B cell (primary cell): ENCODE results near the gene STAMBPL1. TPM values are rescaled to one million over a fixed set of nuclear protein-coding genes. Genes with fewer than 3 reads are reported as not detected.

ENCODE experiments used
- ATAC-seq: fragments of 200-7000 bp; cut with Tn5 transposase; one replicate; pipeline ENCODE4 v1.10.0; 2021; ENCODE audit warnings: low read depth, mild to moderate bottlenecking, moderate number of reproducible peaks, moderate library complexity
- CTCF ChIA-PET: fragments of 350-600 bp; sonication (Branson Sonifier 250); formaldehyde crosslinking; loops from one replicate; lab custom pipeline; 2021; ENCODE audit warnings: antibody characterized with exemption, inconsistent platforms; lab: Charles Lee
- POLR2A ChIA-PET: fragments of 350-600 bp; sonication (Branson Sonifier 250); formaldehyde crosslinking; loops from one replicate; lab custom pipeline; 2021; ENCODE audit warnings: antibody characterized with exemption; lab: Charles Lee
- DNase-seq: peaks from one replicate; pipeline ENCODE4 v3.0.0; 2013
- H2AFZ ChIP-seq: 2 replicates; pipeline ENCODE4 v1.6.1; 2012; ENCODE audit warnings: mild to moderate bottlenecking, low read depth, low read length; ENCODE audit not compliant: insufficient read depth, poor library complexity, severe bottlenecking
- H3K27ac ChIP-seq, 2 donors: 1 replicate in 1 of 2; 2 replicates in 1 of 2; pipeline ENCODE4 v1.5.1; 2012 to 2013; ENCODE audit warnings: low read length in 2 of 2, mild to moderate bottlenecking in 2 of 2, moderate library complexity in 1 of 2
- H3K27me3 ChIP-seq, 4 experiments: fragments of 200-600 bp in 1 of 4; sonication (generic) in 1 of 4; replicated peaks in 1 of 4; 1 replicate in 2 of 4; 2 replicates in 2 of 4; pipeline versions ENCODE4 v1.6.1 to v1.7.0; 2013 to 2016; ENCODE audit warnings: low read length in 3 of 4, mild to moderate bottlenecking in 2 of 4, mixed read lengths in 1 of 4, moderate library complexity in 1 of 4; ENCODE audit not compliant: insufficient read depth in 4 of 4, control insufficient read depth in 3 of 4; ENCODE audit errors: control extremely low read depth in 1 of 4
- H3K36me3 ChIP-seq, 2 experiments: replicated peaks in 1 of 2; 1 replicate in 1 of 2; 2 replicates in 1 of 2; pipeline versions ENCODE4 v1.6.1 to v1.7.1; 2013; ENCODE audit warnings: low read length in 1 of 2; ENCODE audit not compliant: insufficient read depth in 2 of 2, control insufficient read depth in 1 of 2; ENCODE audit errors: control extremely low read depth in 1 of 2, extremely low read depth in 1 of 2
- H3K4me1 ChIP-seq, 2 donors: fragments of 200-600 bp in 1 of 2; sonication (generic) in 1 of 2; 1 replicate in 1 of 2; 2 replicates in 1 of 2; pipeline versions ENCODE4 v1.5.1 to v1.6.1; 2013 to 2017; ENCODE audit warnings: low read length in 2 of 2; ENCODE audit not compliant: control insufficient read depth in 2 of 2, insufficient read depth in 2 of 2
- H3K4me2 ChIP-seq: replicated peaks from 2 replicates; pipeline ENCODE3; 2012; ENCODE audit warnings: mild to moderate bottlenecking, low read depth, low read length; ENCODE audit not compliant: poor library complexity, severe bottlenecking
- H3K4me3 ChIP-seq, 5 experiments: fragments of 200-600 bp in 1 of 5; sonication (generic) in 1 of 5; 1 replicate in 3 of 5; 2 replicates in 2 of 5; pipeline versions ENCODE4 v1.5.1 to v1.7.0; 2011 to 2016; ENCODE audit warnings: low read length in 4 of 5, mild to moderate bottlenecking in 4 of 5, low read depth in 2 of 5, control low read depth in 1 of 5, moderate library complexity in 1 of 5; ENCODE audit not compliant: insufficient read depth in 1 of 5; ENCODE audit errors: control extremely low read depth in 1 of 5, extremely low read depth in 1 of 5
- H3K79me2 ChIP-seq: fragments of 200-600 bp; sonication (generic); one replicate; pipeline ENCODE4 v1.6.0; 2016; ENCODE audit warnings: low read length; ENCODE audit not compliant: control insufficient read depth, insufficient read depth
- H3K9ac ChIP-seq: fragments of 200-600 bp; sonication (generic); 2 replicates; pipeline ENCODE4 v1.6.1; 2017; ENCODE audit warnings: mild to moderate bottlenecking, low read length, moderate library complexity
- H3K9me3 ChIP-seq, 3 donors: one replicate each; pipeline versions ENCODE4 v1.6.1 to v1.7.1; 2013; ENCODE audit warnings: low read length in 2 of 3; ENCODE audit not compliant: control insufficient read depth in 2 of 3, insufficient read depth in 1 of 3; ENCODE audit errors: control extremely low read depth in 1 of 3
- H4K20me1 ChIP-seq: 2 replicates; pipeline ENCODE4 v1.6.0; 2012; ENCODE audit warnings: mild to moderate bottlenecking, low read length; ENCODE audit not compliant: insufficient read depth, control insufficient read depth, poor library complexity, severe bottlenecking
- H3K27ac Mint-ChIP-seq: one replicate; pipeline ENCODE4 v1.8.0; 2021; ENCODE audit warnings: mixed read lengths
- H3K27me3 Mint-ChIP-seq: one replicate; pipeline ENCODE4 v1.8.0; 2021; ENCODE audit warnings: mixed read lengths
- H3K4me1 Mint-ChIP-seq: one replicate; pipeline ENCODE4 v1.8.0; 2021; ENCODE audit warnings: mixed read lengths
- H3K4me3 Mint-ChIP-seq: one replicate; pipeline ENCODE4 v1.8.0; 2021; ENCODE audit warnings: mixed read lengths
- H3K9me3 Mint-ChIP-seq: one replicate; pipeline ENCODE4 v1.8.0; 2022; ENCODE audit warnings: mixed read lengths; ENCODE audit not compliant: insufficient read depth
- CTCF ChIP-seq: fragments of 200-600 bp; IDR thresholded peaks from one replicate; pipeline ENCODE4 v1.8.0; 2022; ENCODE audit warnings: antibody characterized with exemption, mild to moderate bottlenecking
- EZH2 ChIP-seq: IDR thresholded peaks from 2 replicates; pipeline ENCODE4 v1.6.1; 2012; ENCODE audit warnings: borderline replicate concordance, low read depth, mild to moderate bottlenecking, moderate library complexity, low read length; ENCODE audit not compliant: insufficient read depth, poor library complexity, severe bottlenecking
- WGBS: methylation state at CpG from one replicate; pipeline ENCODE4 v1.1.5; 2013; ENCODE audit warnings: missing lambda C conversion rate; ENCODE audit not compliant: insufficient coverage; 5-methylcytosine and 5-hydroxymethylcytosine counted together
- intact Hi-C: fragments of 100-400 bp; cut with micrococcal nuclease; formaldehyde crosslinking; loops from one replicate; pipeline ENCODE4 v1.10.0; 2022
- polyA plus RNA-seq: library from polyadenylated mRNA; depleted of rRNA; stranded (reverse); fragments of >200 nt; gene quantifications from 2 replicates; pipeline ENCODE4 v1.2.3, GENCODE V29; 2012
- total RNA-seq, 2 donors: library from RNA; stranded (reverse); fragments of 120-200 nt in 1 of 2; gene quantifications; 1 replicate in 1 of 2; 2 replicates in 1 of 2; pipeline versions ENCODE4 v1.2.3 to v1.2.4, GENCODE V29; 2013 to 2022

The STAMBPL1 gene
- total and polyA plus RNA-seq, 2 donors (not counting 1 experiment from before 2014, with no cell fraction given) = 50.3 to 64.2 TPM

GRCh38 chr10:88895250-88895649 lies 15.2 kb downstream of the STAMBPL1 start:
- Histone ChIP-seq H3K9ac (no peak overlapping the region), H3K4me2 (no peak overlapping the region), H3K4me3 (no peak overlapping the region), H3K27ac (no peak overlapping the region), H4K20me1 (no peaks in the 10 kb centered on the region), H3K9me3 (no peaks in the 10 kb centered on the region), H3K27me3 (no peaks in the 10 kb centered on the region), H2AFZ (no peak overlapping the region), H3K4me1 (peaks cover 16 to 46% of the 10 kb centered on the region in 2 donors), H3K79me2 (peaks cover 56% of the 10 kb centered on the region), H3K36me3 (peaks cover 4 to 19% of the 10 kb centered on the region in 2 experiments)
- peaks cover 60% of the 10 kb centered on the region for H3K4me1 Mint-ChIP-seq
- TF ChIP-seq EZH2 (no peak), CTCF (no peak)
- DNase-seq (no peak), ATAC-seq (no peak)
- no peaks in the 10 kb centered on the region for H3K27me3 Mint-ChIP-seq
- no peaks in the 10 kb centered on the region for H3K9me3 Mint-ChIP-seq
- no peak overlapping the region for H3K4me3 Mint-ChIP-seq
- H3K27ac Mint-ChIP-seq = peak overlapping the region; percentile 37
- intact Hi-C loops = no loop called here
- ChIA-PET POLR2A (no interaction called here), CTCF (interaction anchor here (0.8 to 2.0 kb wide), 7 partner anchors 11 to 60 kb away, joined by 3 to 12 read pairs (median 3); partner anchors contain the start of gene STAMBPL1)
- no CpG with 5 or more reads among the region's 1 CpG for WGBS

- Histone ChIP-seq H3K4me2 (peak overlapping the region; percentile 10), H3K79me2 (peaks cover 45% of the 10 kb centered on the region), H3K27ac (peak overlapping the region in 1 of 2 donors; percentile 10), H2AFZ (no peak overlapping the region), H3K9ac (no peak overlapping the region), H3K4me1 (peaks cover 27 to 52% of the 10 kb centered on the region in 2 donors), H3K4me3 (no peak overlapping the region), H3K27me3 (no peaks in the 10 kb centered on the region), H3K36me3 (peaks cover 4 to 19% of the 10 kb centered on the region in 2 experiments), H3K9me3 (no peaks in the 10 kb centered on the region), H4K20me1 (no peaks in the 10 kb centered on the region)
- CTCF ChIA-PET = interaction anchor here (0.7 to 2.0 kb wide), 5 partner anchors 16 to 97 kb away, joined by 4 to 12 read pairs (median 4); partner anchors contain the start of gene STAMBPL1
- peak overlapping the region; percentile 87 for H3K27ac Mint-ChIP-seq
- ATAC-seq (no peak), DNase-seq (no peak)
- POLR2A ChIA-PET = no interaction called here
- TF ChIP-seq CTCF (no peak), EZH2 (no peak)
- WGBS = no CpG with 5 or more reads among the region's 4 CpGs
- peak overlapping the region; percentile 61 for H3K4me3 Mint-ChIP-seq
- H3K4me1 Mint-ChIP-seq = peaks cover 62% of the 10 kb centered on the region
- intact Hi-C loops = no loop called here
- H3K27me3 Mint-ChIP-seq = no peaks in the 10 kb centered on the region
- H3K9me3 Mint-ChIP-seq = no peaks in the 10 kb centered on the region
Observed at GRCh38 chr10:88896372-88896993, 16.4 kb downstream of the STAMBPL1 start.
